Measurements from ENCODE around the gene P2RY8.
"Not testable (repeated sequence)": the region's sequence is repeated elsewhere in the genome, so short reads cannot be mapped to it uniquely, and the experiment has no call there.

The P2RY8 gene

GRCh38 chrX:1537031-1537715 lies at the start of gene P2RY8:
TSS of gene P2RY8 (minus strand) at chrX:1537185. CDS start at chrX:1466558, 70,627 bp downstream.
- peak; percentile 92 for DNase-seq

GRCh38 chrX:1584237-1585011 lies 47.4 kb upstream of the P2RY8 start:
- DNase-seq = no peak

GRCh38 chrX:1582686-1583437 lies 45.9 kb upstream of the P2RY8 start:
- peak; percentile 91 for DNase-seq

- DNase-seq = peak; percentile 87
Measured at GRCh38 chrX:1581132-1581531, 44.1 kb upstream of the P2RY8 start.

- no peak for DNase-seq
Measured at GRCh38 chrX:1578511-1579173, 41.7 kb upstream of the P2RY8 start.

- no peak for DNase-seq
Measured at GRCh38 chrX:1577845-1578244, 40.9 kb upstream of the P2RY8 start.

GRCh38 chrX:1576201-1576992 lies 39.4 kb upstream of the P2RY8 start:
- DNase-seq = peak; percentile 42

GRCh38 chrX:1574181-1574580 lies 37.2 kb upstream of the P2RY8 start:
- DNase-seq = not testable (repeated sequence)

GRCh38 chrX:1564750-1565683 lies 28.0 kb upstream of the P2RY8 start:
- DNase-seq = no peak

GRCh38 chrX:1564077-1564476 lies 27.1 kb upstream of the P2RY8 start:
- not testable (repeated sequence) for DNase-seq

- DNase-seq = no peak
Measured at GRCh38 chrX:1561164-1561563, 24.2 kb upstream of the P2RY8 start.

- DNase-seq = no peak
Measured at GRCh38 chrX:1558761-1559468, 21.9 kb upstream of the P2RY8 start.

GRCh38 chrX:1557442-1557841 lies 20.5 kb upstream of the P2RY8 start:
- not testable (repeated sequence) for DNase-seq

GRCh38 chrX:1555370-1555769 lies 18.4 kb upstream of the P2RY8 start:
- no peak for DNase-seq

GRCh38 chrX:1554469-1555210 lies 17.7 kb upstream of the P2RY8 start:
- peak; percentile 30 for DNase-seq

GRCh38 chrX:1551959-1552546 lies 15.1 kb upstream of the P2RY8 start:
- DNase-seq = no peak

GRCh38 chrX:1546691-1547251 lies 9.8 kb upstream of the P2RY8 start:
- no peak for DNase-seq

GRCh38 chrX:1545776-1546408 lies 8.9 kb upstream of the P2RY8 start:
- DNase-seq = peak; percentile 43

Data from activated CD4-positive, alpha-beta T cell treated with anti-CD3 and anti-CD28 coated beads, Interleukin-10, Interleukin-2, amounts not matched to agents 100 ng/mL and 50 ng/mL, durations not matched to agents 16 hours and 8 hours (primary cell).